Effector memory CD8-positive, alpha-beta T cell (primary cell): Measurements from ENCODE around the gene SPNS1.
"Not testable (repeated sequence)": the region's sequence is repeated elsewhere in the genome, so short reads cannot be mapped to it uniquely, and the experiment has no call there.

Experiments
- ATAC-seq: fragments of 150-1000 bp; cut with Tn5 transposase; replicated peaks from 2 replicates; pipeline ENCODE4 v1.10.0; 2021; ENCODE audit warnings: mild to moderate bottlenecking, moderate library complexity
- DNase-seq, 3 experiments: peaks; one replicate each; pipeline ENCODE4 v3.0.0; 2021
- H3K27ac Mint-ChIP-seq, 2 donors: one replicate each; pipeline ENCODE4 v1.8.0; 2022; ENCODE audit warnings: mild to moderate bottlenecking in 2 of 2, mixed read lengths in 2 of 2, moderate library complexity in 2 of 2
- H3K27me3 Mint-ChIP-seq, 2 donors: one replicate each; pipeline ENCODE4 v1.8.0; 2022; ENCODE audit warnings: mixed read lengths in 2 of 2
- H3K36me3 Mint-ChIP-seq: one replicate; pipeline ENCODE4 v1.8.0; 2022; ENCODE audit warnings: mild to moderate bottlenecking, moderate library complexity, mixed read lengths; ENCODE audit not compliant: insufficient read depth
- H3K4me1 Mint-ChIP-seq, 2 donors: one replicate each; pipeline ENCODE4 v1.8.0; 2022; ENCODE audit warnings: low read depth in 2 of 2, mixed read lengths in 2 of 2
- H3K4me3 Mint-ChIP-seq, 2 donors: one replicate each; pipeline ENCODE4 v1.8.0; 2022; ENCODE audit warnings: mild to moderate bottlenecking in 2 of 2, mixed read lengths in 2 of 2, moderate library complexity in 2 of 2
- H3K9me3 Mint-ChIP-seq, 2 donors: one replicate each; pipeline ENCODE4 v1.8.0; 2022; ENCODE audit warnings: mixed read lengths in 2 of 2
- total RNA-seq, 9 experiments: gene quantifications; one replicate each; lab custom pipeline; 2026; lab: John Stamatoyannopoulos, UW

The SPNS1 gene, protein sequence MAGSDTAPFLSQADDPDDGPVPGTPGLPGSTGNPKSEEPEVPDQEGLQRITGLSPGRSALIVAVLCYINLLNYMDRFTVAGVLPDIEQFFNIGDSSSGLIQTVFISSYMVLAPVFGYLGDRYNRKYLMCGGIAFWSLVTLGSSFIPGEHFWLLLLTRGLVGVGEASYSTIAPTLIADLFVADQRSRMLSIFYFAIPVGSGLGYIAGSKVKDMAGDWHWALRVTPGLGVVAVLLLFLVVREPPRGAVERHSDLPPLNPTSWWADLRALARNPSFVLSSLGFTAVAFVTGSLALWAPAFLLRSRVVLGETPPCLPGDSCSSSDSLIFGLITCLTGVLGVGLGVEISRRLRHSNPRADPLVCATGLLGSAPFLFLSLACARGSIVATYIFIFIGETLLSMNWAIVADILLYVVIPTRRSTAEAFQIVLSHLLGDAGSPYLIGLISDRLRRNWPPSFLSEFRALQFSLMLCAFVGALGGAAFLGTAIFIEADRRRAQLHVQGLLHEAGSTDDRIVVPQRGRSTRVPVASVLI
- total RNA-seq, result 2.0 to 5.8 (median 2.4) reads per million in 9 experiments

DNA sequence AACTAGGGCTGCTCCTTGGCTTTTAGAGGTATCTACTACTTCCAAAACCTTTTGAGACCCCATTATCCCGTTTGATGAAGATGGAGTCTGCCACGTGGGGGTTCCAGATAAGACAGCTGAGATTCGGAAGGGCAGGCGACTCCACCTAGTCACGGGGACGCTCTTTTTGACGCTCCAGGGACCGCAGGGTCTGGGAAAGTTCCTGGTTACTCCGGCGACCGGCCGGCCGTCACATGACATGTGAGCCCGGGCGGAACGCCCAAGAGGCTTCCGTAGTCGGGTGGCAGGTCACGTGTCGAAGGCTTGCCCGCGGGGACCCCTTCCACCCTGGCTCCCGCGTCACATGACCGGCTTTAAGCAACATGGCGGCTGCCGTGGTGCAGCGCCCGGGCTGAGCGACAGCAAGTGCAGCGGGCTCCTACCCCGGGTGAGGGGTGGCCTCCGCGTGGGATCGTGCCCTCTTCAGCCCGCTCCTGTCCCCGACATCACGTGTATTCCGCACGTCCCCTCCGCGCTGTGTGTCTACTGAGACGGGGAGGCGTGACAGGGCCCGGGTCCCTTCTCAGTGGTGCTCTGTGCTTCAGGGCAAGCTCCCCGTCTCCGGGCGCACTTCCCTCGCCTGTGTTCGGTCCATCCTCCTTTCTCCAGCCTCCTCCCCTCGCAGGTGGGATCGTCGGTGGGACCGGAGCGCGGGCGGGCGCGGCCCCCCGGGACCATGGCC is at the start of gene SPNS1:
Gene SPNS1 (plus strand): TSS at position 342 of the 721 bp plus-strand sequence. CDS start 374 bp downstream, at position 716.
- ATAC-seq (peak; percentile 95), DNase-seq (peak; percentile 80 to 85 (median 83))
- Mint-ChIP-seq H3K27me3 (no peaks in the 10 kb centered on the region), H3K9me3 (no peaks in the 10 kb centered on the region), H3K36me3 (peaks cover 9% of the 10 kb centered on the region), H3K27ac (peak within 1 kb of the TSS; percentile 98), H3K4me3 (peak within 1 kb of the TSS; percentile 98 to 99), H3K4me1 (peaks cover 30 to 33% of the 10 kb centered on the region in 2 donors)

DNA sequence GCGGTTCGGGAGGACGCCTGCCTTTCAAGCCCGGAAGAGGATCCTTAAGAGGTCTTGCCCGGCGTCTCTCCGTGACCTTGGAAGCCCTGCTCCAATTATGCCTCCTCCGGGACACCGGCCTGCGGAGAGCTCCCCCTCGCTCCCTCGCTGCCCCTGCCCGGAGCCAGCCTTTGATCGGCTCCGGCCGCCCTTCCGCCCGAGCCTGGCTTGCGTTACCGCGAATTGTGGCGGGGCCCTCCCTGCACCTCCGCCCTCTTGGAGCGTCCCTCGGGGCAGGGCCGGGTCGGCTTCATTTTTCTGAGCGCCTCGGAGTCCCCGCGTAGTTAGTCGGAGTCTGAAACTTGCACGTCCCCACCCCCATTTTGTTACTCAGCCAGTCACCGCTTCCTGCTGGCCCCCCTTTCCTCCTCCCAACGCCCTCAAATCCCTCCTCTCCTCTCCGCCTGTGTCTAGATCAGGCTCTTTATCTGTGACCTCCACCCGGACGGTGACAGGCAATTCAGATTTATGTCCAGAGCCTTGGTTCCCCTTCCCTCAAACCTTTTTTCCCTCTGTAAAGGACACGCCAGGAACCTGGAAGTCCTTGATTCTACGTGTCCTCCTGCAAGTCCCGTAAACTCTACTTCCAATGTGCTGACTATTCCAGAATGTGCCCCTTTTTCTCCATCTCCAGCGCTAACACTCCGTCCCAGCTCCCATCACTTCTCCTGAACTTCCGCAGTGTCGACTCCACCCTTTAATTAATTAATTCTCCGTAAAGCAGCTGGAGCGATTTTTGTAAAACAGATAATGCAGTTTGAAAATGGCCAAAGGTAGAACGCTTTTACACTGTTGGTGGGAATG is 49.0 kb upstream of the SPNS1 start:
- Mint-ChIP-seq H3K36me3 (peaks cover 31% of the 10 kb centered on the region), H3K27ac (peak overlapping the region; percentile 95 to 96), H3K9me3 (no peaks in the 10 kb centered on the region), H3K4me1 (peaks cover 16 to 23% of the 10 kb centered on the region in 2 donors), H3K4me3 (peak overlapping the region; percentile 89 to 92), H3K27me3 (no peaks in the 10 kb centered on the region)
- peak; percentile 73 for ATAC-seq
- DNase-seq, result peak; percentile 73 to 82 (median 76)

DNA sequence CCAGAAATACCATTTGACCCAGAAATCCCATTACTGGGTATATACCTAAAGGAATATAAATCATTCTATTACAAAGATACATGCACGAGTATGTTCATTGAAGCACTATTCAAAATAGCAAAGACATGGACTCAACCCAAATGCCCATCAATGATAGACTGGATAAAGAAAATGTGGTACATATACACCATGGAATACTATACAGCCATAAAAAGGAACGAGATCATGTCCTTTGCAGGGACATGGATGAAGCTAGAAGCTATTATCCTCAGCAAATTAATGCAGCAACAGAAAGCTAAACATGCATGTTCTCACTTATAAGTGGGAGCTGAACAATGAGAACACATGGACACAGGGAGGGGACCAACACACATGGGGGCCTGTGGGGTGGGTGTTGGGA is 48.3 kb upstream of the SPNS1 start:
- Mint-ChIP-seq H3K4me3 (peak overlapping the region; percentile 89 to 92), H3K27ac (peak overlapping the region; percentile 95 to 96), H3K36me3 (peaks cover 28% of the 10 kb centered on the region), H3K4me1 (peaks cover 22 to 28% of the 10 kb centered on the region in 2 donors)
- ATAC-seq, H3K27me3 Mint-ChIP-seq, DNase-seq, H3K9me3 Mint-ChIP-seq: not testable (repeated sequence)

DNA sequence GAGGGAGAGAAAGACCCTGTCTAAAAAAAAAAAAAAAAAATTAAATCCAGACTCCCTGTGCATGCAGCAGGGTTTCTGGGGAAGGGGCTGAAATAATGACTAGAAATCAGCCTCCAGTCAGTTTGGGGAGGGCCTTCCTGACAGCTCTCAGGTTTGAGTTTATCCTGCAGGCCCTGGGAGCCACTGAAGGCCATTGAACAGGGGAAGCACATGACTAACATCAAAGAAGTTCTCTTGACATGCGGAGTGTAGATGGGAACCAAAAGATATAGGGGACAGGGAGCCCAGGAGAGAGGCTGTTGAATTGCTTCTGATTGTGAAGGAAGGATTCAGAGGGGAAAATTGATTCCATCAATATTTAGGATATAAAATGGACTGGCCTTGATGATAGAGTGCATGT is 46.8 kb upstream of the SPNS1 start:
- no peak for ATAC-seq
- H3K36me3 Mint-ChIP-seq, result peaks cover 20% of the 10 kb centered on the region
- H3K27ac Mint-ChIP-seq, result peak overlapping the region in 1 of 2 donors; percentile 33
- no peaks in the 10 kb centered on the region for H3K9me3 Mint-ChIP-seq
- no peaks in the 10 kb centered on the region for H3K27me3 Mint-ChIP-seq
- no peak overlapping the region for H3K4me3 Mint-ChIP-seq
- DNase-seq, result no peak
- H3K4me1 Mint-ChIP-seq, result peaks cover 22 to 28% of the 10 kb centered on the region in 2 donors

DNA sequence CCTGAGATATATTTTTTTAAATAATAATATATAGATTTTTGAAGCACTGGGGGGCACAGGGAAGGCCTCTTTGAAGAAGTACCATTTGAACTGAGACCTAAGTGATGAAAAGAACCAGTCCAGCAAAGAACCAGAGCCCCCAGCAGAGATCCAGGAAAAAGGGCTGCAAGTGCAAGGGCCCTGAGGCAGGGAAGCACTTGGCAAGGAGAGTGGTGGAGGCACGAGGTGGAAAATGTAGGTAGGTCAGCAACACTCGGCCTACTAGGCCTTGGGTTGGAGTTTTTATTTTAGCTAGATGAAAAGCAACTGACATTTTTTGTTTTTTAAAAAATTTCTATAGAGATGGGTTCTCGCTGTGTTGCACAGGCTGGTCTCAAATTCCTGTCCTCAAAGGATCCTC is 44.4 kb upstream of the SPNS1 start:
- Mint-ChIP-seq H3K27me3 (no peaks in the 10 kb centered on the region), H3K9me3 (no peaks in the 10 kb centered on the region), H3K4me1 (peaks cover 14 to 16% of the 10 kb centered on the region in 2 donors), H3K27ac (peak overlapping the region; percentile 86 to 94), H3K4me3 (no peak overlapping the region), H3K36me3 (peaks cover 9% of the 10 kb centered on the region)
- ATAC-seq (no peak), DNase-seq (no peak)

DNA sequence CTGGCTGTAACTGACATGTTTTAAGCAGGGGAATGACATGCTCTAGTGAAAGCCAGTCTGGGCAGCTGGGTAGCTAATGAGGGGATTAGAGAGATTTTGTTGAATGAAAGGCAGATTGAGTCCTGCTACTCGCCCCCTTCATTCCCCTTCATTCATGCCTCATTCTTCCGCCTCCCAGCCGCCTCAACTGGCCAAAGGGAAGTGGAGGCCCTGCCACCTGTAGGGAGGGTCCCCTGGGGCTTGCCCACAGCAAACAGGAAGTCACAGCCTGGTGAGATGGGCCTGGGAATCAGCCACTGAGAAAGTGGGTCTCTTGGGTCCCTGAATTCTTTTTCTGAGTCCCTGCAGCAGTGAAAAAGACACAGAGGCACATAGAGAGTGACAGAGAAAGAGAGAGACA is 43.9 kb upstream of the SPNS1 start:
- ATAC-seq, result peak; percentile 24
- no peaks in the 10 kb centered on the region for H3K27me3 Mint-ChIP-seq
- H3K36me3 Mint-ChIP-seq, result peaks cover 5% of the 10 kb centered on the region
- no peaks in the 10 kb centered on the region for H3K9me3 Mint-ChIP-seq
- peak overlapping the region; percentile 86 to 94 for H3K27ac Mint-ChIP-seq
- H3K4me3 Mint-ChIP-seq, result peak overlapping the region in 1 of 2 donors; percentile 41
- H3K4me1 Mint-ChIP-seq, result peaks cover 12 to 14% of the 10 kb centered on the region in 2 donors
- no peak for DNase-seq

DNA sequence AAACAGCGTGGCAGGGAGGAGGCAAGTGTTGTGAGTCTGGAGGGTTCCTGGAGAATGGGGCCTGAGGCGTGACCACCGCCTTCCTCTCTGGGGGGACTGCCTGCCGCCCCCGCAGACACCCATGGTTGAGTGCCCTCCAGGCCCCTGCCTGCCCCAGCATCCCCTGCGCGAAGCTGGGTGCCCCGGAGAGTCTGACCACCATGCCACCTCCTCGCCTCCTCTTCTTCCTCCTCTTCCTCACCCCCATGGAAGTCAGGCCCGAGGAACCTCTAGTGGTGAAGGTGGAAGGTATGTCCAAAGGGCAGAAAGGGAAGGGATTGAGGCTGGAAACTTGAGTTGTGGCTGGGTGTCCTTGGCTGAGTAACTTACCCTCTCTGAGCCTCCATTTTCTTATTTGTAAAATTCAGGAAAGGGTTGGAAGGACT is 42.8 kb upstream of the SPNS1 start, which contains the start of gene CD19:
Gene CD19 (plus strand): TSS at position 171 of the 425 bp plus-strand sequence. CDS start 30 bp downstream, at position 201.
- peaks cover 9% of the 10 kb centered on the region for H3K36me3 Mint-ChIP-seq
- peak within 1 kb of the TSS in 1 of 2 donors; percentile 41 for H3K4me3 Mint-ChIP-seq
- no peaks in the 10 kb centered on the region for H3K9me3 Mint-ChIP-seq
- peaks cover 15 to 16% of the 10 kb centered on the region in 2 donors for H3K4me1 Mint-ChIP-seq
- peak within 1 kb of the TSS; percentile 86 to 94 for H3K27ac Mint-ChIP-seq
- ATAC-seq (no peak), DNase-seq (no peak)
- no peaks in the 10 kb centered on the region for H3K27me3 Mint-ChIP-seq

DNA sequence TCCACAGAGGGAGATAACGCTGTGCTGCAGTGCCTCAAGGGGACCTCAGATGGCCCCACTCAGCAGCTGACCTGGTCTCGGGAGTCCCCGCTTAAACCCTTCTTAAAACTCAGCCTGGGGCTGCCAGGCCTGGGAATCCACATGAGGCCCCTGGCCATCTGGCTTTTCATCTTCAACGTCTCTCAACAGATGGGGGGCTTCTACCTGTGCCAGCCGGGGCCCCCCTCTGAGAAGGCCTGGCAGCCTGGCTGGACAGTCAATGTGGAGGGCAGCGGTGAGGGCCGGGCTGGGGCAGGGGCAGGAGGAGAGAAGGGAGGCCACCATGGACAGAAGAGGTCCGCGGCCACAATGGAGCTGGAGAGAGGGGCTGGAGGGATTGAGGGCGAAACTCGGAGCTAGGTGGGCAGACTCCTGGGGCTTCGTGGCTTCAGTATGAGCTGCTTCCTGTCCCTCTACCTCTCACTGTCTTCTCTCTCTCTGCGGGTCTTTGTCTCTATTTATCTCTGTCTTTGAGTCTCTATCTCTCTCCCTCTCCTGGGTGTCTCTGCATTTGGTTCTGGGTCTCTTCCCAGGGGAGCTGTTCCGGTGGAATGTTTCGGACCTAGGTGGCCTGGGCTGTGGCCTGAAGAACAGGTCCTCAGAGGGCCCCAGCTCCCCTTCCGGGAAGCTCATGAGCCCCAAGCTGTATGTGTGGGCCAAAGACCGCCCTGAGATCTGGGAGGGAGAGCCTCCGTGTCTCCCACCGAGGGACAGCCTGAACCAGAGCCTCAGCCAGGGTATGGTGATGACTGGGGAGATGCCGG is 42.0 kb upstream of the SPNS1 start:
- Mint-ChIP-seq H3K27me3 (no peaks in the 10 kb centered on the region), H3K4me3 (no peak overlapping the region), H3K27ac (peak overlapping the region in 1 of 2 donors; percentile 60), H3K36me3 (peaks cover 9% of the 10 kb centered on the region), H3K4me1 (peaks cover 16 to 17% of the 10 kb centered on the region in 2 donors), H3K9me3 (no peaks in the 10 kb centered on the region)
- no peak for ATAC-seq
- DNase-seq, result no peak

DNA sequence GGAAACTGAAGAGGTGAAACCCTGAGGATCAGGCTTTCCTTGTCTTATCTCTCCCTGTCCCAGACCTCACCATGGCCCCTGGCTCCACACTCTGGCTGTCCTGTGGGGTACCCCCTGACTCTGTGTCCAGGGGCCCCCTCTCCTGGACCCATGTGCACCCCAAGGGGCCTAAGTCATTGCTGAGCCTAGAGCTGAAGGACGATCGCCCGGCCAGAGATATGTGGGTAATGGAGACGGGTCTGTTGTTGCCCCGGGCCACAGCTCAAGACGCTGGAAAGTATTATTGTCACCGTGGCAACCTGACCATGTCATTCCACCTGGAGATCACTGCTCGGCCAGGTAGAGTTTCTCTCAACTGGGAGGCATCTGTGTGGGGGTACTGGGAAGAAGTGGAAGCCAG is 41.4 kb upstream of the SPNS1 start:
- peaks cover 16 to 17% of the 10 kb centered on the region in 2 donors for H3K4me1 Mint-ChIP-seq
- ATAC-seq, result no peak
- DNase-seq, result no peak
- no peaks in the 10 kb centered on the region for H3K9me3 Mint-ChIP-seq
- H3K27ac Mint-ChIP-seq, result no peak overlapping the region
- peaks cover 9% of the 10 kb centered on the region for H3K36me3 Mint-ChIP-seq
- H3K27me3 Mint-ChIP-seq, result no peaks in the 10 kb centered on the region
- H3K4me3 Mint-ChIP-seq, result no peak overlapping the region

DNA sequence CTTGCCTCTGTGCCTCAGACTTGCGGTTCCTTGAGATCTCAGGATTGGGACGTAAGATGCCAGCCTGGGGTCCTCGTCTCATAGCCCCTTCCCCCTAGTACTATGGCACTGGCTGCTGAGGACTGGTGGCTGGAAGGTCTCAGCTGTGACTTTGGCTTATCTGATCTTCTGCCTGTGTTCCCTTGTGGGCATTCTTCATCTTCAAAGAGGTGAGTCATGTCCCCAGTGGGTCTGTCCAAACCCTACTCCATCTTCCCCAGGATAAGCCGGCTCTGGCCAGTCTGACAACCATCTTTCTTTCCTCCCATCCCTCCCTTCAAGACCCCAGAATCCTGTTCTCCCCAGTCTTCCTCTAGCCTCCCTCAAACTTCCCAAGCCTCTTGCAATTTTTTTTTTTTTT is 39.2 kb upstream of the SPNS1 start:
- no peaks in the 10 kb centered on the region for H3K9me3 Mint-ChIP-seq
- peaks cover 9% of the 10 kb centered on the region for H3K36me3 Mint-ChIP-seq
- no peak for DNase-seq
- H3K4me3 Mint-ChIP-seq, result no peak overlapping the region
- no peak for ATAC-seq
- no peak overlapping the region for H3K27ac Mint-ChIP-seq
- H3K4me1 Mint-ChIP-seq, result peaks cover 16 to 17% of the 10 kb centered on the region in 2 donors
- H3K27me3 Mint-ChIP-seq, result no peaks in the 10 kb centered on the region

DNA sequence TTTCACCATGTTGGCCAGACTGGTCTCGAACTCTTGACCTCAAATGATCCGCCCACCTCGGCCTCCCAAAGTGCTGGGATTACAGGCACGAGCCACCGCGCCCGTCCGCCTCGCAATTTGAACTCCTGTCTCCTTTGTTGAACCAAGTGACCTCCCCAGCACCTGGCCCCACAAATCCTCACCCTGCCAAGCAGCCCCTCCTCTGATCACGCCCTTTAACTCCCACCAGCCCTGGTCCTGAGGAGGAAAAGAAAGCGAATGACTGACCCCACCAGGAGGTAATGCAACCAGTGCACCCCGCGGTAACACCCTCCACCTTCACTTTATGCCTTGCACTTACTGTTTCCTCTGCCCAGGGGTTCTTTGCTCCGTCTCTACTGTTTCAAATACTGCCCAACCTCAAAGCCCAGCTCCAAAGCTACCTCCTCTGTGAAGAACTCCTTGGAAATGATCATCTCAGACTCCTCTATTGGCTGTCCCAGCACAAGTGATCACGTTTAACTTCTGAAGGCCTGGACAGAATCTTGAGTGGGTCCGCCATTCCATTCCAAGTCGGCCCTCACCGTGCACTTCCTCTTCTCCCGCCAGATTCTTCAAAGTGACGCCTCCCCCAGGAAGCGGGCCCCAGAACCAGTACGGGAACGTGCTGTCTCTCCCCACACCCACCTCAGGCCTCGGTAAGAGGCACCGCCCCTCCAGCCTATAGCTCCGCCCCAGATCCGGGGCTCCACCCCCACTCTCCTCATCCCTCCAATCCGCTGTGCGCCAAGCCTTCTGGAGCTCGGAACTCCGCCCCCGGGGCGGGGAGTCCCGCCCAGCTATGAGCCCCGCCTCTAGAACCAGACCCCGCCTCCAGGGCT is 38.4 kb upstream of the SPNS1 start:
- Mint-ChIP-seq H3K27me3 (no peaks in the 10 kb centered on the region), H3K4me1 (peaks cover 9 to 10% of the 10 kb centered on the region in 2 donors), H3K36me3 (peaks cover 5% of the 10 kb centered on the region), H3K9me3 (no peaks in the 10 kb centered on the region), H3K27ac (peak overlapping the region in 1 of 2 donors; percentile 41), H3K4me3 (peak overlapping the region; percentile 50 to 57)
- ATAC-seq, result peak; percentile 99
- peak; percentile 72 to 78 (median 73) for DNase-seq
